Omental fat pad (tissue), 4 donors: Measurements from ENCODE around the gene SLAMF7. TPM values are rescaled to one million over a fixed set of nuclear protein-coding genes. Genes with fewer than 3 reads are reported as not detected.
"Not testable (repeated sequence)": the region's sequence is repeated elsewhere in the genome, so short reads cannot be mapped to it uniquely, and the experiment has no call there.

Experiments
- ATAC-seq: fragments of 150-250 bp; one replicate; pipeline ENCODE4 v1.9.1; 2016; ENCODE audit warnings: mild to moderate bottlenecking, moderate library complexity; ENCODE audit not compliant: low FRiP score
- DNase-seq: peaks from one replicate; pipeline ENCODE4 v3.0.0-alpha.2; 2019; ENCODE audit warnings: low spot score
- total RNA-seq, 4 donors: library from RNA; depleted of rRNA; stranded (reverse); fragments of >200 nt; gene quantifications; one replicate each; pipeline ENCODE4 v1.1.0, GENCODE V29; 2016
- TF ChIP-seq, protein P1 (sequence below), 3 donors: fragments of 450-650 bp; IDR thresholded peaks; one replicate each; pipeline ENCODE4 v1.5.1; 2016 to 2017; ENCODE audit warnings: antibody characterized with exemption in 3 of 3, mild to moderate bottlenecking in 3 of 3, moderate library complexity in 2 of 3

Gene SLAMF7
- total RNA-seq, 4 donors from 2014 or later, result 1.1 to 3.2 (median 1.7) TPM

DNA sequence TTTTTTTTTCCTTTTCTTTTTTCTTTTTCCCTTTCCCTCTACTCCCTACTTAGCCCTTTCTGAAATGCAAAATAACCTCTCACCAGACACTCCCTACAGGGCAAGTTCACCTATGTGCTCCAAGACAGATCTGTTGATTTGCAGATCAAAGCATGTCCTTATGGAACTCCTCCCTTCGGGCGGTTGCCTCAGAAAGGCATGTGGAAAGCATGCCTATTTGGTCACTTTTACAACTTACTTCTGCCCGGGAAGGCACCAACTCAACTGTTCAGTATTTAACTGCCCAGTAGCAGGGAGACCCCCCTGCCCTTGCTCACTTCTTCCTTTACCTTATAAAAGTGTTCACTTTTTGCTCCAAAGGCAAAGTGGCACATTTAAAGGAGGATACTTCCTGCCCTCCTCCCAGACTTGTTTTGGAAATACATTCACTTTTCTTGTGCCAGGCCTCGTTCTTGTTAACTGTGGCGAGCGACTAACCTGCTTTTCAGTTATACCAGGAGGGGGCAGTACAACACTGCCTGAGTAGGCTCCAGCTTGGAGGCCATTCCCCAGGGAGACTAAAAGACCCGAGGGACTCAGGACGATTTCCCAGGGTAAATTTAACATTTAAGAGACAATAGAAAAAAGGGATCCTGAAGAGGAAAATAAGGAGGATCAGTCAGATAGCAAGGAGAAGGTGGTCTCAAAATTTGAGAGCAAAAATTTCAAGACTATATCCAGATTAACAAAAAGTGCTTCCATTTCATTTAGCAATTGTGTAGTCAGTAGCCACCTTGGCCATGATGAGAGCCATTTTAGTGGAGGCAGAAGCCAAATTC lies 12.3 kb upstream of the SLAMF7 start:
- TF ChIP-seq, protein P1, sequence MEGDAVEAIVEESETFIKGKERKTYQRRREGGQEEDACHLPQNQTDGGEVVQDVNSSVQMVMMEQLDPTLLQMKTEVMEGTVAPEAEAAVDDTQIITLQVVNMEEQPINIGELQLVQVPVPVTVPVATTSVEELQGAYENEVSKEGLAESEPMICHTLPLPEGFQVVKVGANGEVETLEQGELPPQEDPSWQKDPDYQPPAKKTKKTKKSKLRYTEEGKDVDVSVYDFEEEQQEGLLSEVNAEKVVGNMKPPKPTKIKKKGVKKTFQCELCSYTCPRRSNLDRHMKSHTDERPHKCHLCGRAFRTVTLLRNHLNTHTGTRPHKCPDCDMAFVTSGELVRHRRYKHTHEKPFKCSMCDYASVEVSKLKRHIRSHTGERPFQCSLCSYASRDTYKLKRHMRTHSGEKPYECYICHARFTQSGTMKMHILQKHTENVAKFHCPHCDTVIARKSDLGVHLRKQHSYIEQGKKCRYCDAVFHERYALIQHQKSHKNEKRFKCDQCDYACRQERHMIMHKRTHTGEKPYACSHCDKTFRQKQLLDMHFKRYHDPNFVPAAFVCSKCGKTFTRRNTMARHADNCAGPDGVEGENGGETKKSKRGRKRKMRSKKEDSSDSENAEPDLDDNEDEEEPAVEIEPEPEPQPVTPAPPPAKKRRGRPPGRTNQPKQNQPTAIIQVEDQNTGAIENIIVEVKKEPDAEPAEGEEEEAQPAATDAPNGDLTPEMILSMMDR (IDR thresholded peaks at IDR 0.05), result peak in 1 of 3 donors; percentile 34
- DNase-seq, result no peak
- peak; percentile 90 for ATAC-seq

DNA sequence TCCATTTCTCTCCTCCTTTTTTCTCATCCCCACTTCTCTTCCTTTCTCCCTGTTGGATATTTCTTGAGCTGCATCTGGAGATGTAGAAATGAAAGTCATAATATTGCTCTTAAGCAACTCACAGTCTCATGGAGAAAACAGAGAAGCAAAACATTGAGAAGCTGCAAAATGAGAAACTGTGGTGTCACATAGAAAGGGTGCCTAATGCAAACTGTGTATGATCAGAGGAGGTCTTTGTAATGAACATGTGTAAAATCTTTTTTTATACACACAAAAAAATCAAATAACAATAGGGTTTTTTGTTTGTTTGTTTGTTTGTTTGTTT lies 11.8 kb upstream of the SLAMF7 start:
- DNase-seq, result no peak
- no peak for ATAC-seq
- TF ChIP-seq, protein P1 (IDR thresholded peaks at IDR 0.05), result no peak

DNA sequence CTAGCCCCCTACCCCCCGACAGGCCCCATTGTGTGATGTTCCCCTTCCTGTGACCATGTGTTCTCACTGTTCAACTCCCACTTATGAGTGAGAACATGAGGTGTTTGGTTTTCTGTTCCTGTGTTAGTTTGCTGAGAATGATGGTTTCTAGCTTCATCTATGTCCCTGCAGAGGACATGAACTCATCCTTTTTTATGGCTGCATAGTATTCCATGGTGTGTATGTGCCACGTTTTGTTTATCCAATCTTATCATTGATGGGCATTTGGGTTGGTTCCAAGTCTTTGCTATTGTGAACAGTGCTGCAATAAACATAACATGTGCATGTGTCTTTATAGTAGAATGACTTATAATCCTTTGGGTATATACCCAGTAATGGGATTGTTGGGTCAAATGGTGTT lies 7.5 kb upstream of the SLAMF7 start:
- DNase-seq, ATAC-seq: not testable (repeated sequence)

DNA sequence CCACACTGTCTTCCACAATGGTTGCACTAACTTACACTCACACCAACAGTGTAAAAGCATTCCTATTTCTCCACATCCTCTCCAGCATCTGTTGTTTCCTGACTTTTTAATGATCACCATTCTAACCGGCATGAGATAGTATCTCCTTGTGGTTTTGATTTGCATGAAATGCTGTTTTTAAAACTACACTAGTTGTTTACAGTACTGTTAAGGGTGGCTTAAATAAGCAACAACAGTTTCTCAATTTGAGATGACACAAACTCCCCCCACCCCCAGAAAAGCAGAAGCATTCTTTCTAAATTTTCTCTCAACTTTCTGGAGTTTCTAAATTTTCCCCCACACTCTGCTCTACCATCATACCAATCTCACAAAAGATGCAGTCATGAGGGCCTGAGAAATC lies 7.1 kb upstream of the SLAMF7 start:
- DNase-seq (no peak), ATAC-seq (no peak)
- TF ChIP-seq, protein P1 (IDR thresholded peaks at IDR 0.05), result no peak

DNA sequence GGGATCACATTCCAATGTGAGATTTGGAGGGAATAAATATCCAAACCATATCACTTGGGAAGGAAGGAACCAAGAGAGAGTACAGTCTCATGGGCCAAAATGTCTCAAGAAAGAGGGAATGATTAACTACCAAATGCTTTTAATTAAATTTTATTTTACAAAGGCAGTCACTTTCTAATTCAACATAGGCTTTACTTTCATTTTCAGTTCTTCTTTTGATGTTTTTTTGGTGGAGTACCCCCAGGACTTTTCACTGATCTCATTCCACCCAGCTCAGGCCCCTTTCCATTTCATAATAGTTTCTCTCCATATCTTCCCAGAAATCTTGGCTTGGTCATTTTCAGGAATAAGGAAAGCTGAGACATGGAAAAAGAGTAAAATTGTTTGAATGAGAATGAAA lies 5.1 kb upstream of the SLAMF7 start:
- TF ChIP-seq, protein P1 (IDR thresholded peaks at IDR 0.05), result no peak
- DNase-seq (no peak), ATAC-seq (no peak)

DNA sequence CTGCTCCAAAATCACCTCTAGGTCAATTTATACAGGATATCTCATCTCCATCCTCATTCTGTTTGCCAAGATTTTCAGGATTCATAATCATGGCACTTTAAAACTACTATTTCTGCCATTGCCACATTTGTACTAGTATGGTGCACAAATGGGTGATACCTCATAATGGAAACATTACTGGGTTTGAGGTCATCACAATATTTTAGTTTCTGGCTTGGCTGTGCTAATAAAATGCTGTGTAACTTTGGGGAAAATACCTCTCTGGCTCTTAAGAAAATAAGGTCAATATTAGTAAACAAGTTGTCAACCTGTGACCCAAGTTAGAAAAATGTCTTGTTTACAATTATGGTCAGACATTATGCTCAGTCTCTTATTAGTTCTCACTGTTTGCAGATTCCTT lies 4.7 kb upstream of the SLAMF7 start:
- TF ChIP-seq, protein P1 (IDR thresholded peaks at IDR 0.05), result no peak
- ATAC-seq (no peak), DNase-seq (no peak)

DNA sequence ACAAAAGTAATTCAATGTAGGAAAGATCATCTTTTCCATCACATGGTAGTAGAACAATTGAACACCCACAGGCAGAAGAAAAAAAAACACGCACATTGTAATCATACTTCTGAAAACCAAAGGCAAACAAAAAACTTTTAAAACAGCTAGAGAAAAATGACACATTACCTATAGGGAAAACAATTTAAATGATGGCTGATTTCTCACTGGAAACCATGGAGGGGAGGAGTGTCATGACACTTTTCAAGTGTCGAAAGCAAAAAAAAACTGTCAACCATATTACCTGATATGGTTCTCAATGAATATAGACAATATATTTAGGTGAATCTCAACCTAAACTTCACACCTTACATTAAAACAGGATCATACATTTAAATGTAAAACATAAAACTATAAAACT lies 776 bp upstream of the SLAMF7 start:
- TF ChIP-seq, protein P1 (IDR thresholded peaks at IDR 0.05), result no peak
- no peak for ATAC-seq
- no peak for DNase-seq
